IMR-90 (cell line): ENCODE results near the gene RNF141. TPM values are rescaled to one million over a fixed set of nuclear protein-coding genes. Genes with fewer than 3 reads are reported as not detected.

Source experiments
- ATAC-seq: fragments of 200-7000 bp; cut with Tn5 transposase; 2 replicates; pipeline ENCODE4 v1.9.1; 2020; ENCODE audit warnings: low read depth, mild to moderate bottlenecking, moderate library complexity
- BruUV-seq: library from RNA; stranded (reverse); fragments of 400-500 nt; replicated peaks from 2 replicates; lab custom pipeline; 2021; lab: Mats Ljungman, UMichigan
- CTCF ChIA-PET: fragments of 300-600 bp; formaldehyde crosslinking; extraction: SDS; loops from one replicate; lab custom pipeline; 2021; ENCODE audit warnings: antibody characterized with exemption; lab: Yijun Ruan, JAX
- POLR2A ChIA-PET: fragments of 300-600 bp; sonication (Branson Sonifier 250); formaldehyde crosslinking; loops from one replicate; lab custom pipeline; 2022; ENCODE audit warnings: antibody characterized with exemption; ENCODE audit not compliant: unreplicated experiment; lab: Charles Lee
- DNase-seq: peaks from one replicate; pipeline ENCODE4 v3.0.0; 2013
- H2AFZ ChIP-seq: replicated peaks from 2 replicates; pipeline ENCODE3; 2013; ENCODE audit warnings: low read length, mild to moderate bottlenecking; ENCODE audit not compliant: poor library complexity
- H2AK5ac ChIP-seq: 2 replicates; pipeline ENCODE4 v1.6.1; 2013; ENCODE audit warnings: low read depth, low read length, inconsistent platforms
- H2AK9ac ChIP-seq: replicated peaks from 2 replicates; pipeline ENCODE3; 2013; ENCODE audit warnings: mild to moderate bottlenecking, low read depth, low read length, moderate library complexity; ENCODE audit not compliant: poor library complexity
- H2BK120ac ChIP-seq: 2 replicates; pipeline ENCODE4 v1.6.1; 2013; ENCODE audit warnings: low read depth, low read length, inconsistent platforms
- H2BK15ac ChIP-seq: 3 replicates; pipeline ENCODE4 v1.6.1; 2013; ENCODE audit warnings: low read depth, low read length, inconsistent platforms
- H2BK20ac ChIP-seq: 2 replicates; pipeline ENCODE4 v1.6.1; 2013; ENCODE audit warnings: low read depth, mild to moderate bottlenecking, inconsistent platforms, low read length, moderate library complexity
- H2BK5ac ChIP-seq: 2 replicates; pipeline ENCODE4 v1.6.1; 2013; ENCODE audit warnings: mild to moderate bottlenecking, low read depth, low read length, inconsistent platforms; ENCODE audit not compliant: poor library complexity, severe bottlenecking
- H3K14ac ChIP-seq: replicated peaks from 2 replicates; pipeline ENCODE4 v1.6.1; 2013; ENCODE audit warnings: low read depth, low read length, inconsistent platforms
- H3K18ac ChIP-seq: 2 replicates; pipeline ENCODE4 v1.6.1; 2013; ENCODE audit warnings: low read depth, low read length, control low read depth
- H3K23ac ChIP-seq: 2 replicates; pipeline ENCODE4 v1.6.1; 2013; ENCODE audit warnings: low read depth, low read length, inconsistent platforms
- H3K27ac ChIP-seq: 2 replicates; pipeline ENCODE4 v1.5.1; 2013; ENCODE audit warnings: mild to moderate bottlenecking, control low read depth, low read length; ENCODE audit not compliant: insufficient read depth
- H3K27me3 ChIP-seq: 2 replicates; pipeline ENCODE4 v1.6.1; 2013; ENCODE audit warnings: low read length; ENCODE audit not compliant: control insufficient read depth, insufficient read depth
- H3K36me3 ChIP-seq: 2 replicates; pipeline ENCODE4 v1.6.1; 2013; ENCODE audit warnings: low read length, mixed read lengths; ENCODE audit not compliant: control insufficient read depth, insufficient read depth
- H3K4ac ChIP-seq: 2 replicates; pipeline ENCODE4 v1.6.1; 2013; ENCODE audit warnings: low read depth, low read length, inconsistent platforms
- H3K4me1 ChIP-seq: 2 replicates; pipeline ENCODE4 v1.6.1; 2013; ENCODE audit warnings: low read length, mixed read lengths; ENCODE audit not compliant: control insufficient read depth, insufficient read depth
- H3K4me2 ChIP-seq: 2 replicates; pipeline ENCODE4 v1.6.1; 2013; ENCODE audit warnings: low read depth, mild to moderate bottlenecking, control low read depth, low read length, moderate library complexity
- H3K4me3 ChIP-seq: 2 replicates; pipeline ENCODE4 v1.5.1; 2013; ENCODE audit warnings: low read depth, mild to moderate bottlenecking, control low read depth, low read length, moderate library complexity; ENCODE audit not compliant: insufficient read depth
- H3K56ac ChIP-seq: 2 replicates; pipeline ENCODE4 v1.6.1; 2013; ENCODE audit warnings: low read length, inconsistent platforms; ENCODE audit not compliant: insufficient read depth; ENCODE audit errors: extremely low read depth
- H3K79me1 ChIP-seq, 2 experiments: 2 replicates each; pipeline ENCODE4 v1.6.1; 2013; ENCODE audit warnings: low read length in 2 of 2, inconsistent platforms in 1 of 2, low read depth in 1 of 2
- H3K9ac ChIP-seq: 2 replicates; pipeline ENCODE4 v1.6.1; 2013; ENCODE audit warnings: low read depth, low read length, control low read depth
- H3K9me1 ChIP-seq: 2 replicates; pipeline ENCODE4 v1.6.1; 2013; ENCODE audit warnings: low read length, inconsistent platforms; ENCODE audit not compliant: insufficient read depth
- H3K9me3 ChIP-seq: 2 replicates; pipeline ENCODE4 v1.6.1; 2013; ENCODE audit warnings: low read length; ENCODE audit not compliant: control insufficient read depth, insufficient read depth
- H4K20me1 ChIP-seq: 2 replicates; pipeline ENCODE4 v1.6.1; 2013; ENCODE audit warnings: low read length, inconsistent platforms; ENCODE audit not compliant: insufficient read depth
- H4K5ac ChIP-seq: 2 replicates; pipeline ENCODE4 v1.6.1; 2013; ENCODE audit warnings: mild to moderate bottlenecking, low read depth, low read length, control low read depth
- H4K8ac ChIP-seq, 2 experiments: 2 replicates each; pipeline ENCODE4 v1.6.1; 2013; ENCODE audit warnings: low read depth in 2 of 2, low read length in 2 of 2, control low read depth in 1 of 2, inconsistent platforms in 1 of 2
- H4K91ac ChIP-seq: 2 replicates; pipeline ENCODE4 v1.6.1; 2013; ENCODE audit warnings: low read depth, low read length, inconsistent platforms; ENCODE audit not compliant: insufficient read depth
- BHLHE40 ChIP-seq: fragments of 150-350 bp; IDR thresholded peaks from 2 replicates; pipeline ENCODE4 v1.6.1; 2016; ENCODE audit warnings: mild to moderate bottlenecking, low read depth, low read length
- CEBPB ChIP-seq: IDR thresholded peaks from 2 replicates; pipeline ENCODE4 v1.6.1; 2012; ENCODE audit warnings: low read depth, low read length, improper control_type of control experiment
- CTCF ChIP-seq: conservative IDR thresholded peaks from 2 replicates; pipeline ENCODE4 v1.5.1; 2012; ENCODE audit warnings: mild to moderate bottlenecking, low read depth, low read length, improper control_type of control experiment
- ELK1 ChIP-seq: fragments of 150-350 bp; IDR thresholded peaks from 2 replicates; pipeline ENCODE4 v1.6.1; 2016; ENCODE audit warnings: low read depth, mild to moderate bottlenecking, low read length, moderate library complexity, borderline replicate concordance
- FOS ChIP-seq: fragments of 150-350 bp; IDR thresholded peaks from 2 replicates; pipeline ENCODE4 v1.6.1; 2016; ENCODE audit warnings: low read depth, low read length
- MAFK ChIP-seq: IDR thresholded peaks from 2 replicates; pipeline ENCODE4 v1.6.1; 2012; ENCODE audit warnings: low read depth, low read length, improper control_type of control experiment
- MXI1 ChIP-seq: IDR thresholded peaks from 2 replicates; pipeline ENCODE4 v1.6.1; 2012; ENCODE audit warnings: low read depth, mild to moderate bottlenecking, low read length, moderate library complexity, borderline replicate concordance
- NFE2L2 ChIP-seq: fragments of 150-350 bp; IDR thresholded peaks from 2 replicates; pipeline ENCODE4 v1.6.1; 2016; ENCODE audit warnings: low read depth, mild to moderate bottlenecking, low read length
- POLR2A ChIP-seq: IDR thresholded peaks from 2 replicates; pipeline ENCODE4 v1.6.1; 2012; ENCODE audit warnings: mild to moderate bottlenecking, low read depth, low read length
- RAD21 ChIP-seq: IDR thresholded peaks from 2 replicates; pipeline ENCODE4 v1.6.1; 2012; ENCODE audit warnings: low read length, improper control_type of control experiment
- RCOR1 ChIP-seq: IDR thresholded peaks from 2 replicates; pipeline ENCODE4 v1.6.1; 2012; ENCODE audit warnings: mild to moderate bottlenecking, low read length, improper control_type of control experiment; ENCODE audit not compliant: insufficient replicate concordance
- RFX5 ChIP-seq: IDR thresholded peaks from 2 replicates; pipeline ENCODE4 v1.8.0; 2012; ENCODE audit warnings: low read depth, mild to moderate bottlenecking, low read length, moderate library complexity
- SMC3 ChIP-seq: fragments of 150-350 bp; IDR thresholded peaks from 2 replicates; pipeline ENCODE4 v1.6.1; 2016; ENCODE audit warnings: low read depth, mild to moderate bottlenecking, antibody characterized with exemption, low read length, moderate library complexity
- USF2 ChIP-seq: fragments of 150-350 bp; IDR thresholded peaks from 2 replicates; pipeline ENCODE4 v1.6.1; 2017; ENCODE audit warnings: mild to moderate bottlenecking, antibody characterized with exemption, low read length, low read depth
- WGBS, 2 experiments: methylation state at CpG; one replicate each; pipeline versions ENCODE4 v1.1.5 to v1.1.7; 2013; ENCODE audit warnings: missing lambda C conversion rate in 2 of 2; ENCODE audit not compliant: insufficient read length in 1 of 2; ENCODE audit errors: extremely low coverage in 2 of 2; 5-methylcytosine and 5-hydroxymethylcytosine counted together
- dilution Hi-C: fragments of 300-500 bp; cut with HindIII; formaldehyde crosslinking; loops from one replicate; pipeline ENCODE4 v1.14.3; 2018; ENCODE audit warnings: low sequenced_read_pairs; ENCODE audit not compliant: unreplicated experiment
- in situ Hi-C: fragments of 300-500 bp; cut with MboI; formaldehyde crosslinking; loops from 3 replicates; pipeline ENCODE4 v1.14.3; 2019; ENCODE audit warnings: low sequenced_read_pairs, inconsistent platforms, mixed read lengths
- intact Hi-C: fragments of 100-400 bp; cut with micrococcal nuclease; formaldehyde crosslinking; loops from 2 replicates; pipeline ENCODE4 v1.10.0; 2022
- polyA plus RNA-seq, 3 experiments: library from polyadenylated mRNA; depleted of rRNA; stranded (reverse); fragments of >200 nt; gene quantifications; 2 replicates each; pipeline ENCODE4 v1.2.3, GENCODE V29; 2012; ENCODE audit warnings: low replicate concordance in 1 of 3
- total RNA-seq: library from RNA; depleted of rRNA; stranded (reverse); fragments of >200 nt; gene quantifications from 2 replicates; pipeline ENCODE4 v1.2.3, GENCODE V29; 2012

The RNF141 gene
- total and polyA plus RNA-seq, 2 of the 4 experiments (the other 2 are of a cell fraction): 13.8 to 18.6 TPM

GRCh38 chr11:10511181-10511621 is 29.8 kb downstream of the RNF141 start:
- Histone ChIP-seq H3K79me1 (peaks cover 0 to 8% of the 10 kb centered on the region in 2 experiments; a peak in 2 of 4 replicates), H3K27me3 (no peaks in the 10 kb centered on the region), H4K8ac (no peak overlapping the region), H3K27ac (no peak overlapping the region), H3K14ac (no peak overlapping the region), H3K4me1 (peaks cover 3% of the 10 kb centered on the region; the same call in 1 of the 2 replicates), H3K56ac (no peak overlapping the region), H4K20me1 (no peaks in the 10 kb centered on the region), H3K4me2 (no peak overlapping the region), H3K9me3 (no peaks in the 10 kb centered on the region), H2AK9ac (no peak overlapping the region), H2BK15ac (no peak overlapping the region), H4K5ac (no peak overlapping the region), H3K9me1 (0 out of 2 replicates have a peak, but pooled peaks cover under 1% of the 10 kb centered on the region), H3K18ac (no peak overlapping the region), H3K36me3 (peaks cover 12% of the 10 kb centered on the region), H3K23ac (no peak overlapping the region), H2AK5ac (no peak overlapping the region), H2BK5ac (no peak overlapping the region), H2BK20ac (no peak overlapping the region), H3K4ac (no peak overlapping the region), H3K9ac (no peak overlapping the region), H2AFZ (no peak overlapping the region), H2BK120ac (no peak overlapping the region), H4K91ac (no peak overlapping the region), H3K4me3 (no peak overlapping the region)
- intact Hi-C loops: loop anchor here (5.0 kb wide), 1 partner anchor 104 kb away; no protein-coding TSS in a partner anchor
- no TSS peak for BruUV-seq
- in situ Hi-C loops: loop anchor here (5.0 kb wide), 1 partner anchor 226 kb away; no protein-coding TSS in a partner anchor
- ATAC-seq (no peak), DNase-seq (no peak)
- CTCF ChIA-PET: interaction anchor here (0.7 to 1.3 kb wide), 3 partner anchors 30 to 179 kb away, joined by 3 to 5 read pairs (median 4); partner anchors contain the start of gene RNF141
- dilution Hi-C loops: loop anchor here (25.0 kb wide), 1 partner anchor 226 kb away; no protein-coding TSS in a partner anchor
- TF ChIP-seq NFE2L2 (no peak), BHLHE40 (no peak), USF2 (no peak), FOS (no peak), RCOR1 (no peak), RAD21 (no peak), RFX5 (no peak), MXI1 (no peak), CEBPB (no peak), POLR2A (no peak), SMC3 (no peak), ELK1 (no peak), MAFK (no peak), CTCF (no peak)
- POLR2A ChIA-PET: no interaction called here
- 73% methylated on average over 5 of the region's 10 CpGs; no CpG with 5 or more reads in 1 of the 2 experiments for WGBS, 2 experiments
